Stimulated activated CD4-positive, alpha-beta T cell treated with anti-CD3 and anti-CD28 coated beads, TNF-alpha, amount 100 ng/mL, for 1 hour (primary cell): ENCODE data around the gene TUBB4B.
"Not testable (repeated sequence)": the region's sequence is repeated elsewhere in the genome, so short reads cannot be mapped to it uniquely, and the experiment has no call there.

Source experiments
- DNase-seq, 3 donors: peaks; one replicate each; pipeline ENCODE4 v3.0.0-alpha.2; 2020; ENCODE audit warnings: low read depth in 3 of 3, low spot score in 1 of 3

The TUBB4B gene

DNA sequence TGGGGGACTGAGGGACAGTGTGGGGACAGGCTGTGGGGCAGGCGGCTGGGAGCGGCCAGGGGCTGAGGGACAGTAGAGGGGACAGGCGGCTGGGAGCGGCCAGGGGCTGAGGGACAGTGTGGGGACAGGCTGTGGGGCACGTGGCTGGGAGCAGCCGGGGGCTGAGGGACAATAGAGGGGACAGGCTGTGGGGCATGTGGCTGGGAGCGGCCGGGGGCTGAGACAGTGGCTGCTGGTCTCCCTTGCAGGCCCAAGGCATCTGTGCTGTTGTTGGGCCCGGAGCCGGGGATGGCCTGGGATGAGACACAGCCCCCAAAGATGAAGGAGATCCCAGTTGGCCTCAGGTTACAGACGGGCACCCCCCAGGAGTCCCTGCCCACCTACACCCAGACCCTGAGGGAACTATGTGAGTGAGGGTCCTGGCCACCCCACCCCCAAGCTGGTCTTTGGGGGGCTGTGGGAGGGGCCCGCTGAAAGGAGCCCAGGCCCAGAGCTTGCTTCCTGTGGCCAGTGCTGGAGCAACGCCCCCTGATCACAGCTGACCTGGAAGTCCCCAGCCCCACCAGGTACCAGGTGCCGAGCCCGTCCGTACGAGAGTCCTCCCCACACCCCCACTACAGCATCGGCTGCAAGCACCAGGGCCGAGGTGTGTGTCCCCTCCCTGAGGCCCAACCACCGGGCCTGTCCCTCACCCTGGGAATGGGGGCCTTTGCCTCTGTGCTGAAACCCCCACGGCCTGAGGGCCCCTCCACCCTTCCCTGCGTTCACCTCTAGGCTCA, 10.6 kb downstream of the TUBB4B start:
- DNase-seq = no peak

DNA sequence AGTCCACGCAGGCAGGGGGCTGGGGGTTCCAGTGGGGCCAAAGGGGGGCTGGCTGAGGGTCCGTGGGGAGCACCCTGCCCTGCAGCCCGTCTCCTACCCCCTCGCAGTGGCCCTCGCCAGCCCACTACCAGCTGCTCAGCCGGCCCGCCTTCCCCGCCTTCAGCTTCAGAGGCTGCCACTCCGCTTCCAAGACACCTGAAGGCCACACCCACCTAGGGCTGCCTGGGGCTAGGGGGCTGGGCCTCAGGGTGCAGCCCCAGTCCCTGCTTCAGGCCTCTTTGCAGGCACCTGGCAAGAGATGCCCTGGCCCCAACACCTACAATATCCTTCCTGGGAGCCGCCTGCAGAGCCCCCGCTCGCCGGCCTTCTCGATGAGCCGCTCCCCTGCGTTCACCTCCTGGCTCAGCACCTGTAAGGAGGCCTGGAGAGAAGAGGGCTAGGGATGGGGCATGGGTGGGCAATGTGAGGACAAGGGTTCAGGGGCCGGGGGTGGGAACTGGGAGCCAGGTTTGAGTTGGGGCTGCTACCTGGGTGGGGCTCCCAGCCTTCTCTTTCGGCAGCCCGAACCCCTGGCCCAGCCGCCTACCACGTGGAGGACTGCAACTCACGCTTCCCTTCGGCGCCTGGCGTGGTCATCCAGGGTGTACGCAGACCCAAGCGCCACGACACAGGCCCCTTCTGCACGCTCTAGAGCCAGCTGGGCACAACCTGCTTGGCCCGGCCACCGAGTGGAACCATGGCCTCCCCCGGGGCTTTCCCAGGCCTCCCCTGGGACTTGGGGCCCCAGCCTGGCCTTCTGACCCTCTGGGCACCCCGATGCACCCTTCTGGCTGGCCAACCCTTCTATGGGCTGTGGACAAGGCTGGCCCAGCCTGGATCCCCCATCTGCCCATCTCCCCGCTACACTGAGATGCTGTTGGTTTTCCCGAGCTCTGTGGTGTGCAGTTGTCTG, 11.7 kb downstream of the TUBB4B start:
- no peak for DNase-seq

GRCh38 chr9:137253717-137254623, 12.9 kb downstream of the TUBB4B start:
- DNase-seq = no peak

DNA sequence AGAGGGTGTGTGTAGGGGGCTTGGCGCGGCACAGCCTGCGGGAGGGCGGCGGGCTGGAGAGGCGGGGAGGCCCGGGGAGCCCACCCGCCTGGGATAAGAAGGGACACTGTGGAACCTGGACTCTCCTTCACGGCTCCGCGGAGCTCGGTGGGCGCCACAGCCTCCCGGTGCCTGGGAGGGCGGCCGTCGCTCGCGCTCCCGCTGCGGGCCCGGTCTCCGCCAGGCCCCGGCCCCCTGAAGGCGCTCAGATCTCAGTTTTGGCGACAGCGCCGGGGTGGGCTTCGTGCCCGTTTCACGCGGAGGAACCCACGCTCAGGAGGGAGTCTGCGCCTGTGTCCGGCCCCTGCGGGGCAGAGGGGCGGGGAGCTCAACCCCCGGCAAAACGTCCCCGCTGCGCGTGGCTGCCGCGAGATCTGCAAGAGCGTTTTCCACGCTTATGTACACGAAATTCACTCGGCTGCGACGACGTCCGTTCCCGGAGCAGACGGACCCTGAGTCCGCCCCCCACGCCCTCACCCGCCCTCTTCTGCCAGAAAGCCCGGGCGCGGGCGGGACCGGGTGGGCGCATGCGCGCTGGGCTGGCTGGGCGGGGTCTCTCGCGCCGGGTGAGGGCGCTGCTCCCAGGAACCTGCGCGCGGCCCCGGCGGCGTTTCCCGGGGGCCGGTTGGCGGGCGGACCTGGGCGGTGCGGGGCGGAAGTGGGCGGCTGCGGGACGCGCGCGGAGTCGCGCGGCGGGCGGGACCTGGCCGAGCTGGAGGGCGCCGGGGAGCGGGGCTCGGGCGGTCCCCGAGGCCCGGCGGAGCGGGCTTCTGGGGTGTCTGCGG, 13.7 kb downstream of the TUBB4B start, which contains the start of gene NELFB:
Gene NELFB (plus strand): TSS at position 704 of the 824 bp plus-strand sequence.
- peak; percentile 90 to 99 (median 96) for DNase-seq

GRCh38 chr9:137255448-137256114, 14.5 kb downstream of the TUBB4B start:
- no peak for DNase-seq

DNA sequence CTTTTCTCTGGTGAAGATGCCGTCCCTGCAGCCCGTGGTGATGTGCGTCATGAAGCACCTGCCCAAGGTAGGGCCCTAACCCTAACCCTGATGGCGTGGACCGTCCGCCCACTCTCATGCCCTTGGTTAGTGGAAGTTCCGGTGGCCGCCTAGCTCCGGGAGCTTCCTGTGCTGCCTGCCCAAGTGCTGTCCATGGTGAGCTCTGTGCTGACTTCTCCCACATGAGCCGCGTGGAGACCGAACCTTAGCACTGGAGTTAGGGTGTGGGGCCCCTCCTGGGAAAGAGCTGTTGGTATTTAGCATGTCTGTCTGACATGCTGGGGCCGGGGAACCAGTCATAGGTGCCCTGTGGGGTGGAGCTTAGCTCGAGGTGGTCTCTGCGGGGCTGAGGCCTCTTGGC, 15.3 kb downstream of the TUBB4B start:
- DNase-seq = no peak

DNA sequence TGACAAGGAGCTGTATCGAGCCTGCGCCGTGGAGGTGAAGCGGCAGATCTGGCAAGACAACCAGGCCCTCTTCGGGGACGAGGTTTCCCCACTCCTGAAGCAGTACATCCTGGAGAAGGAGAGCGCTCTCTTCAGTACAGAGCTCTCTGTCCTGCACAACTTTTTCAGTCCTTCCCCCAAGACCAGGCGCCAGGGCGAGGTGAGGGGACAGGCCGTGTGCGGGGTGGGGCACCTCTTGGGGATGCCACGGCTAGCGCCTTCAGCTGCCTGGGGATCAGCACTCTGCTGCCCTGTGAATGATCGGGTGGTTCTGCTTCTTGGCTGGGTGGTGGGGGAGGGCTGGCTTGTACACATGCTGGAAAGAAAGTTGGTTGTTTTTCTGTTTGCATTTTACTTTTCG, 15.8 kb downstream of the TUBB4B start:
- no peak for DNase-seq

GRCh38 chr9:137262173-137262908, 21.3 kb downstream of the TUBB4B start:
- DNase-seq = not testable (repeated sequence)

DNA sequence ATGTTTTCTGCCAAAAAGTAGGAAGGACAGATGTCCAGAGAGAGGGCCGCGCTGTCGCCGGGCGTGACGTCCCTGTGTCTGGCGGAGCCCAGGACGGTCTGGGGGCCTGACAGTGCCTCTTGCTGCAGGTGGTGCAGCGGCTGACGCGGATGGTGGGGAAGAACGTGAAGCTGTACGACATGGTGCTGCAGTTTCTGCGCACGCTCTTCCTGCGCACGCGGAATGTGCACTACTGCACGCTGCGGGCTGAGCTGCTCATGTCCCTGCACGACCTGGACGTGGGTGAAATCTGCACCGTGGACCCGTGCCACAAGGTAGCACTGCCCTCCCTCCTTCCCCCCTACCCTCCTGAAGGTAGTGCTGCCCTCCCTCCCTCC, 21.8 kb downstream of the TUBB4B start:
- DNase-seq = no peak

- no peak for DNase-seq
Observed at GRCh38 chr9:137263506-137263905, 22.4 kb downstream of the TUBB4B start.

DNA sequence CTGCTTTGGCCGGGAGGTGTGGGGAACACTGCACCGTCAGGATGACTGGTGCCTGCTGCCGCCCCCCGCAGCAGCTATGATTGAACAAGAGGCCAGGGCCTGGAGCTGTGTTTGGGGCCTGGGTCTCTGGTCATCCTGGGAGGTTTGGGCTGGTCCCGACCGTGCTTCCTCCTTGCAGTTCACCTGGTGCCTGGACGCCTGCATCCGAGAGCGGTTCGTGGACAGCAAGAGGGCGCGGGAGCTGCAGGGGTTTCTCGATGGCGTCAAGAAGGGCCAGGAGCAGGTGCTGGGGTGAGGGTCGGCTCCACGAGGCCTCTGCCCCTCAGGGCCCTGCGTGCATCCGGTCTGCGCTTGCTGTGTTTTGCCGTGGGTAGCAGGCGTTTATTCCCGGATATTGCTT, 23.0 kb downstream of the TUBB4B start:
- no peak for DNase-seq

DNA sequence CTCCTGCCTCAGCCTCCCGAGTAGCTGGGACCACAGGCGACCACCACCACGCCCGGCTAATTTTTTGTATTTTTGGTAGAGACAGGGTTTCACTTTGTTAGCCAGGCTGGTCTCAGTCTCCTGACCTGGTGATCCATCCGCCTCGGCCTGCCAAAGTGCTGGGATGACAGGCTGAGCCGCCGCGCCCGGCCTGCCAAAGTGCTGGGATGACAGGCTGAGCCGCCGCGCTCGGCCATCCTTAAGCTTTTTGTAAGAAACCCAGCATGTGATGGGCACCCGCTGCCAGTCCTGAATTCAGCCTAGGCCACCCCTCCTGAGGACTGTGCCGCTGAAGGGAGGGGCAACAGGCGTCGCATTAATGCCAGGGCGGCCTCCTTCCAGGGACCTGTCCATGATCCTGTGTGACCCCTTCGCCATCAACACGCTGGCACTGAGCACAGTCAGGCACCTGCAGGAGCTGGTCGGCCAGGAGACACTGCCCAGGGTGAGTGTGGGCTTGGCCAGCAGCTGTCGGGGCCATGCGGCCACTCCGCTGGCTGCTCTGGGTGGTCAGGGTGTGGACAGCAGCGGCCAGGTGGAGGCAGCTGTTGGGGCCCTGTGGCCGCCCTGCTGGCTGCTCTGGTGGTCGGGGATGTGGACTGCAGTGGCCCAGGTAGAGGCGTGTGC, 24.5 kb downstream of the TUBB4B start:
- no peak for DNase-seq

GRCh38 chr9:137266162-137266527, 25.1 kb downstream of the TUBB4B start:
- DNase-seq = no peak

- no peak for DNase-seq
Observed at GRCh38 chr9:137266585-137267453, 25.7 kb downstream of the TUBB4B start.

DNA sequence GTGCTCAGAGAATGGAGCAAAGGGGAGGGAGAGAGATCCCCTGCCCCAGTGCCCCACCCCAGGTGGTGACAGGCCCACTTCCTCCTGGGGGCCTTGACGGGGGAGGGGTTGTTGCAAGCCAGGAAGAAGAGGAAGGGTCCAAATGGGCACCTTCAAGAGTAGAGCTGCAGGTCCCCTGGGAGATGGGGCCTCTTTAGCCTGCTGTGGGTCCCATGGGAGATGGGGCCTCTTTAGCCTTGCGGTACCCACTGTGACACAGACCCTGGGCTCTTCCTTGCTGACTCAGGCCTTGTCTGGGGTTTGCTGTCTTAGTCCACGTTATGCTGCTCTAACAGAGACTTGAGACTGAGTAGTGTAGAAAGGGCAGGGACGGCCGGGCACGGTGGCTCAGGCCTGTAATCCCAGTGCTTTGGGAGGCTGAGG, 26.9 kb downstream of the TUBB4B start:
- no peak for DNase-seq

DNA sequence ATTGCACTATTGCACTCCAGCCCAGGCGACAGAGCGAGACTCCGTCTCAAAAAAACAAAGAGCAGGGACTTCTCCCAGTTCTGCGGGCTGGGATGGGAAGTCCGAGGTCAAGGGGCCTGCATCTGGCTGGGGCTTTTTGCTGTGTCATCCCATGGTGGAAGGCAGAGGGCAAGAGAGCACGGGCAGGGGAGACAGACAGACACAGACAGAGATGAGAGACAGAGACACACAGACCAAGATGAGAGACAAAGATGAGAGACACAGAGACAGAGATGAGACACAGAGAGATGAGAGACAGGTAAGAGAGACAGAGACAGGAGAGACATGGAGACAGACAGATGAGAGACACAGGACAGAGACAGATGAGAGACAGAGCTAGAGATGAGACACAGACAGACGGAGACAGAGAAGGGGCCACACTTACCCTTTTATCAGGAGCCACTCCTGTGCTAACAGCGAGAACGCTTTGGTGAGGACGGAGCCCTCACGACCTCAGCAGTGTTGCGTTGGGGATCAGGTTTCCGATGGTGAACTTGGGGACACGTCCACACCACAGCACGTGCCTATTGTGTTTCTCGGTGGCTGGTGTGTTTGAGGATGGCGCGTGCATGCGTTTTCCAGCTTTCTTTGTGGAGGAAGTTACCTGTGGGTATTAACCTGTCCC, 27.6 kb downstream of the TUBB4B start:
- no peak for DNase-seq

- DNase-seq = no peak
Observed at GRCh38 chr9:137269231-137269772, 28.2 kb downstream of the TUBB4B start.
